Chondrocyte (in vitro differentiated cells): ENCODE results near the gene ACVR1. TPM values are rescaled to one million over a fixed set of nuclear protein-coding genes. Genes with fewer than 3 reads are reported as not detected.

Source experiments
- DNase-seq: peaks from one replicate; pipeline ENCODE4 v3.0.0; 2021; ENCODE audit warnings: mixed read lengths, low spot score
- H3K27ac Mint-ChIP-seq: one replicate; pipeline ENCODE4 v1.8.0; 2021; ENCODE audit warnings: mild to moderate bottlenecking, moderate library complexity, mixed read lengths; ENCODE audit not compliant: unreplicated experiment
- H3K27me3 Mint-ChIP-seq: 2 replicates; pipeline ENCODE4 v1.8.0; 2021; ENCODE audit warnings: low read depth, mixed read lengths
- H3K36me3 Mint-ChIP-seq: 2 replicates; pipeline ENCODE4 v1.8.0; 2021; ENCODE audit warnings: low read depth, mixed read lengths
- H3K4me1 Mint-ChIP-seq: 2 replicates; pipeline ENCODE4 v1.8.0; 2021; ENCODE audit warnings: low read depth, mild to moderate bottlenecking, mixed read lengths
- H3K4me3 Mint-ChIP-seq: one replicate; pipeline ENCODE4 v1.8.0; 2021; ENCODE audit warnings: mild to moderate bottlenecking, moderate library complexity, mixed read lengths; ENCODE audit not compliant: unreplicated experiment
- H3K9me3 Mint-ChIP-seq: 2 replicates; pipeline ENCODE4 v1.8.0; 2021; ENCODE audit warnings: low read depth, mixed read lengths
- total RNA-seq: library from RNA; stranded (reverse); gene quantifications from 3 replicates; pipeline ENCODE4 v1.2.1, GENCODE V29; 2021
- TF ChIP-seq, protein P1 (sequence below): fragments of 200-600 bp; sonication (generic); IDR thresholded peaks from 2 replicates; pipeline ENCODE4 v1.5.0; 2021; ENCODE audit warnings: antibody characterized with exemption, mild to moderate bottlenecking, moderate library complexity

The ACVR1 gene
- total RNA-seq, 1 donor from 2014 or later = 81.7 TPM

DNA sequence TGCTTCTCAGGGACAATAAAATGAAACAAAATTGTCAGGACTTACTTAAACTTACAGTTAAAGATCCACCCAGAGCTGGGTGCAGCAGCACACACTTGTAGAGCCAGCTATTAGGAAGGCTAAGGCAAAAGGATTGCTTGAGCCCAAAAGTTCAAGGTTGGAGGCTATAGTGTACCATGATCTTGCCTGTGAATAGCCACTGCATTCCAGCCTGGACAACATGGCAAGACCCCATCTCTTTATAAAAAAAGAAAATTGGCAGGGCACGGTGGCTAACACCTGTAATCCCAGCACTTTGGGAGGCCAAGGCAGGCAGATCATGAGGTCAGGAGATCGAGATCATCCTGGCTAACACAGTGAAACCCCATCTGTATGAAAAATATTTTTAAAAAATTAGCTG lies 34.6 kb downstream of the ACVR1 start:
- Mint-ChIP-seq H3K4me1 (peaks cover 90% of the 10 kb centered on the region), H3K4me3 (no peak overlapping the region), H3K27me3 (no peaks in the 10 kb centered on the region), H3K9me3 (no peaks in the 10 kb centered on the region), H3K27ac (peak overlapping the region; percentile 89), H3K36me3 (peaks cover 5% of the 10 kb centered on the region)
- TF ChIP-seq, protein P1, sequence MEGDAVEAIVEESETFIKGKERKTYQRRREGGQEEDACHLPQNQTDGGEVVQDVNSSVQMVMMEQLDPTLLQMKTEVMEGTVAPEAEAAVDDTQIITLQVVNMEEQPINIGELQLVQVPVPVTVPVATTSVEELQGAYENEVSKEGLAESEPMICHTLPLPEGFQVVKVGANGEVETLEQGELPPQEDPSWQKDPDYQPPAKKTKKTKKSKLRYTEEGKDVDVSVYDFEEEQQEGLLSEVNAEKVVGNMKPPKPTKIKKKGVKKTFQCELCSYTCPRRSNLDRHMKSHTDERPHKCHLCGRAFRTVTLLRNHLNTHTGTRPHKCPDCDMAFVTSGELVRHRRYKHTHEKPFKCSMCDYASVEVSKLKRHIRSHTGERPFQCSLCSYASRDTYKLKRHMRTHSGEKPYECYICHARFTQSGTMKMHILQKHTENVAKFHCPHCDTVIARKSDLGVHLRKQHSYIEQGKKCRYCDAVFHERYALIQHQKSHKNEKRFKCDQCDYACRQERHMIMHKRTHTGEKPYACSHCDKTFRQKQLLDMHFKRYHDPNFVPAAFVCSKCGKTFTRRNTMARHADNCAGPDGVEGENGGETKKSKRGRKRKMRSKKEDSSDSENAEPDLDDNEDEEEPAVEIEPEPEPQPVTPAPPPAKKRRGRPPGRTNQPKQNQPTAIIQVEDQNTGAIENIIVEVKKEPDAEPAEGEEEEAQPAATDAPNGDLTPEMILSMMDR = no peak
- no peak for DNase-seq

DNA sequence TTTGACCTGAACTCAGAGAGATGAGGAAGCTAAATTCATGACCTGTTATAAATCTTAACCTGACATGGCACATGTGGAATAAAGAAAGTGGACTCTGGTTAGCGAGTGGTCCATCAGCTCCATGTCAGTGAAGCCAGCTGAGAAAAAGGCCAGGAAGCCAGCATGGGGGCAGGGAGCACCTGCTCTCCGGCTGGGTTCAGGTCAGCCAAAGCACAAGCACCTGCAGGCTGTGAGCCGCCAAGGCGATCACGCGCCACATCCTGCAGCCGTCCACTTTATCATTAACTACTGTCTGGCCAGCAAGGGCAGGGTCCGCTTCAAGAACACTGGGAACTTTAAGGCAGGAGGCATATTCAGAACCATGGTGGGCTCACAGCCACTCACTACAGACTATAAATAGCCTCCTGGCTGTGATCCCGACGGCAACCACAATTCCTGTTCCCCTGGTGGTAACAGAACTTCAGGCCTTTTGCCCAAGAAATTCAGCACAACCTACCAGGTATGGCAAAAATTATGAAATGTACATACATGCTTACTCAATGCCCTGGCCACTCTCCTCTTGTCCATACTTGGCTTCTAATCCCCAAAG lies 35.5 kb downstream of the ACVR1 start:
- Mint-ChIP-seq H3K4me3 (no peak overlapping the region), H3K36me3 (peaks cover 2% of the 10 kb centered on the region), H3K27ac (peak overlapping the region; percentile 89), H3K27me3 (no peaks in the 10 kb centered on the region), H3K4me1 (peaks cover 86% of the 10 kb centered on the region), H3K9me3 (no peaks in the 10 kb centered on the region)
- TF ChIP-seq, protein P1 = peak; percentile 57
- DNase-seq = no peak

DNA sequence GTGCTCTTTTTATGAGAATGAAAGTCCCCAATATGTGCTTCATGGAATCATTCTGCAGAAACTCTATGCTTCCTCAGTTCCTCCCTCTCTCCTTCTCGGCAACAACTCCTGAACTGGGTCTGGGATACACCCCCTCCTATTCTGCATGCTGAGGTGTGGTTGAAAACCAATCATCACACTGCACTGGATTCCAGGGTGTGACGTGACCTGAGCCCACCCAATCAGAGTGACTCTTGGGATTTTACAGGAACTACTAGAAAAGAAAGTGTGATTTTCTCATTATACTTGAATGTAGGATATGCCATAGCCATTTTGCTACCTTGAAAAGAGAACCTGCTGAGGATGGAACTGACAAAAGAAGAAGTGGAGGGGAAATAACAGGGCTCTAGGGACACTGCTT lies 36.3 kb downstream of the ACVR1 start:
- TF ChIP-seq, protein P1 = no peak
- Mint-ChIP-seq H3K4me3 (peak overlapping the region; percentile 8), H3K9me3 (no peaks in the 10 kb centered on the region), H3K27ac (peak overlapping the region; percentile 87), H3K4me1 (peaks cover 83% of the 10 kb centered on the region), H3K36me3 (no peaks in the 10 kb centered on the region), H3K27me3 (no peaks in the 10 kb centered on the region)
- DNase-seq = no peak

DNA sequence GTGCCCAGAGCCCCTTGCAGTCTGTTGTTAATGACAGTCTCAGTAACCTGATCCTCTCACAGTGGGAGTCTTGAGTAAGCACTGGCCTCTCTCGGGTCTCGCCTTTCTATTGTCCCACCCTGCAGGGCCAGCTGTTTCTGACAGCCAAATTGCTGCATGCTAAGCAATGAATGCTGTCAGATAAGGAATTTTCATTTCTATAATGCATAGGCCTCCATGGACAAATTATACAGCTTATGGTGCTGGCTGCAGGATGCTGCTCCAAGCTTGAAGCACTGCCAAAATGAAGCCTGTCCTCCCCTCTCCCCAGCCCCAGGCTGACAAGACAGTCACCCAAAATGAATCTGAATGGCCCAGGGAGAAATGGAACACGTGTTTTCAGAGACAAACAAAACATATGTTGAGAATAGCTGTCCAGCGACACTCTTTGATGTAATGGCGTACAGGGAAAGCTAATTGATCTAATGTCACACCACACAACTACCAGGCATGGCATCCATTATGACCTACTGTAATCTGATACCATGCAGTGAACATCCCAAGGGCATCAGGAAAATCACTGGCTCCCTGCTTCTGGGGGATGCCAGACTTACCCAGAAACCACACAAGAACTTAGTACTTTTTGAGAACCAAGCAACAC lies 36.8 kb downstream of the ACVR1 start:
- H3K4me3 Mint-ChIP-seq = no peak overlapping the region
- no peak for DNase-seq
- H3K27ac Mint-ChIP-seq = peak overlapping the region; percentile 87
- no peaks in the 10 kb centered on the region for H3K36me3 Mint-ChIP-seq
- no peaks in the 10 kb centered on the region for H3K27me3 Mint-ChIP-seq
- H3K9me3 Mint-ChIP-seq = no peaks in the 10 kb centered on the region
- TF ChIP-seq, protein P1 = no peak
- peaks cover 85% of the 10 kb centered on the region for H3K4me1 Mint-ChIP-seq

DNA sequence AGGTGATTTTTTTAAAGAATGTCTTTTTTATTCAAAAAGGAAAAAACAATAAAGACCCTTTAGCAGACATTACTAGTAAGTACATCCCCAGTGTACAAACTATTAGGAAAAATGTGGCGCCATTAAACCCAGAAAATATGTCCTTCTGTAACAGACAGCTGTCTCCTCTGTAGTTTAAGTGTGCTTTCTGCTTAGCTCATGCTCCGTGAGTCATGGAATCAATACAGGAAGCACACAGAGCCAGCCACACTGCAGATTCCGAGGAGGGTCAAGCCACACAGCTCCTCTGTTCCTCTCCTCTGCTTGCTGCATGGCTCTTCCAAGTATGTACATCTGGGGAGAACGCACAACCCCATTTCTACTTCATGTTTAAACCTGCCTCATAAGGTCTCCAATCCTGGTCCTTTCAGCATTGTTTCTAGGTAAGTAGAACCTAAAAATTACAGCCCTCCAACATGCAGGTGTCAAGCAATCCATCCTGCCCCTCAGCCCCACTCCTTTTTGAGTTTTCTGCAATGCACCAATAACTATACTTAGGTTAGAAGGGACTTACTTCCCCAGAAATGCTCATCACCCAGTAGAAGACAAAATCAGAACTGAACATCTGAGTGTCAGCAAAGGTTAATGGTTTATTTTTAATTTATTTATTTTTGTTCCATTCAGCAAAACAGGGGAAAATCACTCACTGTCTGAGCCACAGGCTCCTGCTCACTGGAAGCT lies 37.5 kb downstream of the ACVR1 start:
- Mint-ChIP-seq H3K4me1 (peaks cover 80% of the 10 kb centered on the region), H3K27me3 (no peaks in the 10 kb centered on the region), H3K27ac (peak overlapping the region; percentile 87), H3K4me3 (peak overlapping the region; percentile 48), H3K36me3 (no peaks in the 10 kb centered on the region), H3K9me3 (no peaks in the 10 kb centered on the region)
- TF ChIP-seq, protein P1 = no peak
- no peak for DNase-seq
